Mesendoderm (in vitro differentiated cells): Measurements from ENCODE around the gene UXS1.

Experiments
- DNase-seq: peaks from one replicate; pipeline ENCODE4 v3.0.0; 2013
- H2AK5ac ChIP-seq: 2 replicates; pipeline ENCODE4 v1.6.1; 2013; ENCODE audit warnings: low read length, inconsistent platforms
- H2BK120ac ChIP-seq: 2 replicates; pipeline ENCODE4 v1.6.1; 2013; ENCODE audit warnings: low read depth, mild to moderate bottlenecking, low read length, moderate library complexity, mixed read lengths
- H2BK15ac ChIP-seq: replicated peaks from 2 replicates; pipeline ENCODE4 v1.6.1; 2013; ENCODE audit warnings: low read depth, mild to moderate bottlenecking, moderate library complexity
- H2BK5ac ChIP-seq: 2 replicates; pipeline ENCODE4 v1.6.1; 2013; ENCODE audit warnings: low read length, inconsistent platforms
- H3K18ac ChIP-seq: 2 replicates; pipeline ENCODE4 v1.6.1; 2013; ENCODE audit warnings: mild to moderate bottlenecking, low read length, mixed read lengths
- H3K23ac ChIP-seq: one replicate; pipeline ENCODE4 v1.6.1; 2013; ENCODE audit warnings: low read length
- H3K27ac ChIP-seq: 2 replicates; pipeline ENCODE4 v1.5.1; 2013; ENCODE audit warnings: low read depth, mild to moderate bottlenecking, inconsistent platforms, low read length, moderate library complexity
- H3K27me3 ChIP-seq: 2 replicates; pipeline ENCODE4 v1.6.1; 2013; ENCODE audit warnings: low read length, control low read depth, mild to moderate bottlenecking, inconsistent platforms; ENCODE audit not compliant: insufficient read depth, poor library complexity
- H3K36me3 ChIP-seq: 2 replicates; pipeline ENCODE4 v1.6.1; 2013; ENCODE audit warnings: low read length, inconsistent platforms; ENCODE audit not compliant: control insufficient read depth, insufficient read depth
- H3K4ac ChIP-seq: one replicate; pipeline ENCODE4 v1.6.1; 2013; ENCODE audit warnings: low read depth, mild to moderate bottlenecking, low read length, moderate library complexity
- H3K4me1 ChIP-seq: 2 replicates; pipeline ENCODE4 v1.6.1; 2013; ENCODE audit warnings: low read depth, low read length, inconsistent platforms; ENCODE audit not compliant: control insufficient read depth
- H3K4me2 ChIP-seq: 2 replicates; pipeline ENCODE4 v1.6.1; 2013; ENCODE audit warnings: low read length
- H3K4me3 ChIP-seq: 2 replicates; pipeline ENCODE4 v1.5.1; 2013; ENCODE audit warnings: mild to moderate bottlenecking, low read length
- H3K56ac ChIP-seq: one replicate; pipeline ENCODE4 v1.6.1; 2013; ENCODE audit warnings: low read length
- H3K79me1 ChIP-seq: 2 replicates; pipeline ENCODE4 v1.6.1; 2013; ENCODE audit warnings: low read length, inconsistent platforms
- H3K79me2 ChIP-seq: 2 replicates; pipeline ENCODE4 v1.6.1; 2013; ENCODE audit warnings: mild to moderate bottlenecking, low read length; ENCODE audit not compliant: control insufficient read depth, insufficient read depth
- H3K9ac ChIP-seq: 2 replicates; pipeline ENCODE4 v1.6.1; 2013; ENCODE audit warnings: low read length, inconsistent platforms
- H4K5ac ChIP-seq: one replicate; pipeline ENCODE4 v1.6.1; 2013; ENCODE audit warnings: low read length
- H4K8ac ChIP-seq: one replicate; pipeline ENCODE4 v1.6.1; 2013; ENCODE audit warnings: low read depth, mild to moderate bottlenecking, control low read depth, low read length, moderate library complexity
- WGBS: extraction: QIAGEN DNeasy Blood & Tissue Kit; methylation state at CpG from one replicate; pipeline ENCODE4 v1.1.7; 2013; ENCODE audit warnings: low lambda C conversion rate, missing lambda C conversion rate; ENCODE audit not compliant: insufficient coverage; ENCODE audit errors: extremely low coverage; 5-methylcytosine and 5-hydroxymethylcytosine counted together

Gene UXS1

GRCh38 chr2:106098081-106098480 is 96.0 kb downstream of the UXS1 start:
- Histone ChIP-seq H3K4me2 (no peak overlapping the region), H4K8ac (no peak overlapping the region), H2BK120ac (no peak overlapping the region), H3K9ac (no peak overlapping the region), H3K36me3 (peaks cover 6% of the 10 kb centered on the region), H4K5ac (no peak overlapping the region), H3K4ac (no peak overlapping the region), H3K79me1 (no peaks in the 10 kb centered on the region), H3K18ac (no peak overlapping the region), H3K27ac (no peak overlapping the region), H2BK5ac (no peak overlapping the region), H3K56ac (no peak overlapping the region), H3K4me1 (no peaks in the 10 kb centered on the region), H3K27me3 (no peaks in the 10 kb centered on the region), H3K79me2 (no peaks in the 10 kb centered on the region), H2AK5ac (no peak overlapping the region), H2BK15ac (no peak overlapping the region), H3K4me3 (no peak overlapping the region), H3K23ac (no peak overlapping the region)
- WGBS, result no CpG with 5 or more reads among the region's 3 CpGs
- DNase-seq, result peak; percentile 58

GRCh38 chr2:106097038-106098000 is 96.8 kb downstream of the UXS1 start:
- no peaks in the 10 kb centered on the region for H3K79me1 ChIP-seq
- no peak overlapping the region for H3K56ac ChIP-seq
- H3K4me1 ChIP-seq, result no peaks in the 10 kb centered on the region
- no peak overlapping the region for H4K8ac ChIP-seq
- no peak overlapping the region for H3K4me3 ChIP-seq
- H4K5ac ChIP-seq, result no peak overlapping the region
- no peak overlapping the region for H2BK15ac ChIP-seq
- no CpG with 5 or more reads among the region's 26 CpGs for WGBS
- H3K36me3 ChIP-seq, result peaks cover 6% of the 10 kb centered on the region
- DNase-seq, result peak; percentile 25
- no peak overlapping the region for H3K18ac ChIP-seq
- no peak overlapping the region for H2BK5ac ChIP-seq
- H2AK5ac ChIP-seq, result no peak overlapping the region
- H3K23ac ChIP-seq, result no peak overlapping the region
- no peaks in the 10 kb centered on the region for H3K79me2 ChIP-seq
- H3K27me3 ChIP-seq, result no peaks in the 10 kb centered on the region
- no peak overlapping the region for H2BK120ac ChIP-seq
- H3K9ac ChIP-seq, result no peak overlapping the region
- no peak overlapping the region for H3K4me2 ChIP-seq
- no peak overlapping the region for H3K4ac ChIP-seq
- no peak overlapping the region for H3K27ac ChIP-seq

- Histone ChIP-seq H3K56ac (no peak overlapping the region), H2BK5ac (no peak overlapping the region), H3K4me2 (no peak overlapping the region), H3K27me3 (no peaks in the 10 kb centered on the region), H4K5ac (no peak overlapping the region), H4K8ac (no peak overlapping the region), H3K36me3 (peaks cover 6% of the 10 kb centered on the region), H3K4me1 (no peaks in the 10 kb centered on the region), H3K9ac (no peak overlapping the region), H2BK120ac (no peak overlapping the region), H3K18ac (no peak overlapping the region), H3K23ac (no peak overlapping the region), H2AK5ac (no peak overlapping the region), H3K4ac (no peak overlapping the region), H3K4me3 (no peak overlapping the region), H3K79me2 (no peaks in the 10 kb centered on the region), H3K27ac (no peak overlapping the region), H2BK15ac (no peak overlapping the region), H3K79me1 (no peaks in the 10 kb centered on the region)
- no peak for DNase-seq
- WGBS, result no CpG with 5 or more reads among the region's 12 CpGs
Observed at GRCh38 chr2:106096299-106097037, 97.6 kb downstream of the UXS1 start.

GRCh38 chr2:106095478-106096298 is 98.4 kb downstream of the UXS1 start:
- no peak for DNase-seq
- H4K5ac ChIP-seq, result no peak overlapping the region
- 100% methylated on average over 1 of the region's 21 CpGs for WGBS
- no peaks in the 10 kb centered on the region for H3K4me1 ChIP-seq
- no peak overlapping the region for H3K56ac ChIP-seq
- no peaks in the 10 kb centered on the region for H3K79me2 ChIP-seq
- no peak overlapping the region for H2BK120ac ChIP-seq
- H2BK15ac ChIP-seq, result no peak overlapping the region
- no peak overlapping the region for H3K9ac ChIP-seq
- no peak overlapping the region for H3K23ac ChIP-seq
- H2BK5ac ChIP-seq, result peak overlapping the region; percentile 17
- no peak overlapping the region for H3K4ac ChIP-seq
- no peak overlapping the region for H3K4me2 ChIP-seq
- no peak overlapping the region for H2AK5ac ChIP-seq
- H3K27ac ChIP-seq, result no peak overlapping the region
- no peak overlapping the region for H4K8ac ChIP-seq
- H3K27me3 ChIP-seq, result no peaks in the 10 kb centered on the region
- H3K18ac ChIP-seq, result no peak overlapping the region
- no peak overlapping the region for H3K4me3 ChIP-seq
- H3K79me1 ChIP-seq, result no peaks in the 10 kb centered on the region
- peaks cover 6% of the 10 kb centered on the region for H3K36me3 ChIP-seq

GRCh38 chr2:106094131-106094841 is 99.8 kb downstream of the UXS1 start:
- Histone ChIP-seq H3K79me1 (no peaks in the 10 kb centered on the region), H4K8ac (no peak overlapping the region), H3K36me3 (peaks cover 6% of the 10 kb centered on the region), H3K4me3 (no peak overlapping the region), H3K9ac (no peak overlapping the region), H4K5ac (no peak overlapping the region), H3K27ac (no peak overlapping the region), H3K4ac (no peak overlapping the region), H2BK15ac (no peak overlapping the region), H3K23ac (no peak overlapping the region), H3K79me2 (no peaks in the 10 kb centered on the region), H3K56ac (no peak overlapping the region), H2BK120ac (no peak overlapping the region), H3K4me1 (no peaks in the 10 kb centered on the region), H3K27me3 (no peaks in the 10 kb centered on the region), H3K4me2 (no peak overlapping the region), H2BK5ac (no peak overlapping the region), H3K18ac (no peak overlapping the region), H2AK5ac (no peak overlapping the region)
- WGBS, result no CpG with 5 or more reads among the region's 13 CpGs
- no peak for DNase-seq
